ENCODE measurements around the gene CYP2W1.

CYP2W1 gene

DNA sequence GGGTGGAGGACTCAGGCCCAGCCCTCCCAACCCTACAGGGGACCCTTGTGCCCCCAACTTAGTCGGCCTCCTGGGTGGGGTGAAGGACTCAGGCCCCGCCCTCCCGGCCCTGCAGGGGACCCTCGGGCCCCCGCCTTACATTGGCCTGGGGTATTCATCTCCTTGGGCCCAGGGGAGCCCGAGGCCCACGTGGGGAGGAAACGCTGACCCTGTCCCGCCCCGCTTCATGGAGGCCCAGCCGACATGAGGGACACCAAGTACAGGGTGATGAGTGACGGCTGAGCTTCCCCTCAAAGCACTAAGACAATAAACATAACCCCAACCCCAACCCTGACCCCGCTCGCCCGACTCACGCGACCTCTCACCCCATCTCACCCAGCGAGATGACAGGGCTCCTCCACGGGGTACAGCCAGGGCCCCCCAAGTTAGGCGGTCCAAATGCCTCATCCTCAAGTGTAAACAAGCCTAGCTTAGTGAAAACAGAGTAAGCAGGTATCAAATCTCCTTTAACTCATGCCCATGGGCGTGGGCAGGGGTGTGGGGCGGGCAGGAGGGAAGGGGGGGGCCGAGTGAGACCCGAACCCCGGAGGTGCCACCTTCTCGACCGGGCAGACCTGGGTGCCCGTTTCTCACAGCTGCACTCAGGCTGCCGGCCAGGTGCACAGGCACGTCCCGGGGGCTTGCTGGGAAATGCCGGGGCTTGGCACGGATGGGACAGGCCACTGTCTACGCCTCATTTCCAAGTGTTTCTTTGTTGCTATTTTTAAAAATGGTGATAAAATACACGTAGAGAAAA lies 8.2 kb downstream of the CYP2W1 start:
- Histone ChIP-seq H3K4me3 (ENCODE audit: low read length in 2 of 2) (no peak overlapping the region), H3K36me3 (ENCODE audit: control insufficient read depth in 2 of 2, insufficient read depth in 2 of 2, low read length in 2 of 2) (no peaks in the 10 kb centered on the region), H3K27me3 (ENCODE audit: control insufficient read depth in 2 of 2, insufficient read depth in 2 of 2, low read length in 2 of 2) (peaks cover 0 to 3% of the 10 kb centered on the region in 2 donors), H3K4me1 (ENCODE audit: control insufficient read depth in 2 of 2, insufficient read depth in 2 of 2, low read length in 2 of 2) (peaks cover 0 to 9% of the 10 kb centered on the region in 2 donors), H3K9ac (ENCODE audit: low read depth in 1 of 2, low read length in 2 of 2) (no peak overlapping the region), H3K27ac (ENCODE audit: low read depth in 2 of 2, low read length in 2 of 2) (no peak overlapping the region), H3K9me3 (ENCODE audit: control insufficient read depth in 2 of 2, low read length in 2 of 2) (no peaks in the 10 kb centered on the region)

DNA sequence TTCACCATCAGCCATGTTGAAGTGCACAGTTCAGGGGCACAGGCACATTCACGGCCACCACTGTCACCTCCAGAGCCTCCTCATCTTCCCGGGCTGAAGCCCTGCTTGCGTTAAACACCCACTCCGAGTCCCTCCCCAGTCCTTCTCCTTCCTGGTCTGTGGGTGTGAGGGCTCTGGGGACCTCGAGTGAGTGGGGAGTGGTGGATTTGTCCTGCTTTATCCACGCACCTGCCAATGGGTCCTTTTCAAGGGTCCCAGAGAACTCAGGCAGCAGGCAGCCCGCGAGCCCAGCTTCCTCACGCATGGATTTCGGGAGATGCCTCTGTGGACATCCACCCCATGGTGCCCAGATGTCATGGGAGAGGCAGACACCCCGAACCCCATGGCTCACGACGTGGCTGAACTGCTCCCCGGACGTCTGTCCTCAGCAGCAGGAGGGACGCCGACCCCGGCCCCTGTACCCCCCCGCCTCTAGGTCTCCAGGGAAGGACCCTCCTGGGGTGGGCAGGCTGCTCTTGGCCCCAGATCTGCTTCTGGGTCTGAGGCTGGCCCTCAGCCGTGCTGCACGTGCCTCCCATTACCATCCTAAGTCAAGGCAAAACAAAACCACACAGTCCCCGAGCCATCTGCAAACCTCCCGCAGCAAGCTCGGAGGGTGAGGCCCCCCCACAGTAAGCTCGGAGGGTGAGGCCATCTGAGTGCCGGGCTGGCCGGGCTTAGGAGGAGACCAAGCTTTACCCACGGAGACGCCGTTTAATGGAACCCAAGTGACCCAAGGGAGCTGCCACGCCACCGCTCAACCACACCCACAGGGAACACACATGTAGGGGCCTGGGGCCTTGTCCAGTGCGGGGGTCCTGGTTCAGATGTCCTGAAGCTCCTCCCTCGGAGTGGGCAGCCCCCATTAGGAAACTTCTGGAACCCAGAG lies 9.0 kb downstream of the CYP2W1 start:
- Histone ChIP-seq H3K9ac (ENCODE audit: low read depth in 1 of 2, low read length in 2 of 2) (no peak overlapping the region), H3K27me3 (ENCODE audit: control insufficient read depth in 2 of 2, insufficient read depth in 2 of 2, low read length in 2 of 2) (peaks cover 0 to 3% of the 10 kb centered on the region in 2 donors), H3K4me3 (ENCODE audit: low read length in 2 of 2) (no peak overlapping the region), H3K36me3 (ENCODE audit: control insufficient read depth in 2 of 2, insufficient read depth in 2 of 2, low read length in 2 of 2) (peaks cover 3 to 4% of the 10 kb centered on the region in 2 donors), H3K27ac (ENCODE audit: low read depth in 2 of 2, low read length in 2 of 2) (no peak overlapping the region), H3K4me1 (ENCODE audit: control insufficient read depth in 2 of 2, insufficient read depth in 2 of 2, low read length in 2 of 2) (peaks cover 2 to 9% of the 10 kb centered on the region in 2 donors), H3K9me3 (ENCODE audit: control insufficient read depth in 2 of 2, low read length in 2 of 2) (no peaks in the 10 kb centered on the region)

DNA sequence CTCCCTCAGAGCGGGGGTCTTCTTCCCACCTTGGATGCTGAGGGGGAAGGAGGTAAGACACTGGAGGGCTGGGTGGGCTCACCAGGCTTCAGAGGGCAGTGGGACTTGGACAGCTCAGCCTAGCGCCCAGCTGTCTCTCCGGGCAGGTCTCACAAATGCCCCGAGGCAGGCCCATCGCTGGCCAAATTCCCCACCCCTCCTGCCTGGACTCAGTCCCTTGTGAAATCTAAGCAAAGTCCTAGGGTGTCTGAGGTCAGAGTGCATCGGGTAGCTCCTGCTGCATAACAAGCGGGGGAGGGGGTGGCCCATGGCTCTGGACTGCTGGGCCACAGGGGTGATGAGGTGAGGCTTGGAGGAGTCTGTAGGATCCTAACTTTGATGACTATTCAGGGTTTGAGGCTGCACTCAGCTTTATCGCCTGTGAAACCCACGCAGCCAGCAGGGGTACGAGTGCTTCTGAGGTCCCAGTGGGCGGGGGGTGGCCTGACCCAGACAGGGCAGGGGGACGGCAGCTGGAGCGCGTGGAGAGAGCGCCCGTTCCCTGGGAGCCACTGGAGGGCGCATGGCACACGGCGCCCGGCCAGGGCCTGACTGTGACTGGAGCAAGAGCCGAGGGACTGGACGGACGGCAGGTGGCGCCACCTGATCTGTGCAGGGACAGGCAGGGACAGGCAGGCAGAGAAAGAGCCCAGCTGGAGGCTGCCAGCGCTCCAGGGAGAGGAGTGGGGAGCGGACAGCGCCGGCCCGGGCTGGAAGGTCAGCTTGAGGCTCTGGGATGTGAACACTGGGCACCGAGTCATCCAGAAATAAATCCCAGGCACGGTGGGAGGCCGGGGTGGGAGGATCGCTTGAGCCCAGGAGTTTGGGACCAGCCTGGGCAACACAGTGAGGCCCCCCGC lies 10.0 kb downstream of the CYP2W1 start:
- no peaks in the 10 kb centered on the region for H3K9me3 ChIP-seq (ENCODE audit: control insufficient read depth in 2 of 2, low read length in 2 of 2)
- H3K27ac ChIP-seq (ENCODE audit: low read depth in 2 of 2, low read length in 2 of 2), result no peak overlapping the region
- H3K36me3 ChIP-seq (ENCODE audit: control insufficient read depth in 2 of 2, insufficient read depth in 2 of 2, low read length in 2 of 2), result peaks cover 3 to 4% of the 10 kb centered on the region in 2 donors
- H3K27me3 ChIP-seq (ENCODE audit: control insufficient read depth in 2 of 2, insufficient read depth in 2 of 2, low read length in 2 of 2), result peaks cover 0 to 3% of the 10 kb centered on the region in 2 donors
- H3K4me1 ChIP-seq (ENCODE audit: control insufficient read depth in 2 of 2, insufficient read depth in 2 of 2, low read length in 2 of 2), result peaks cover 8 to 9% of the 10 kb centered on the region in 2 donors
- H3K9ac ChIP-seq (ENCODE audit: low read depth in 1 of 2, low read length in 2 of 2), result no peak overlapping the region
- H3K4me3 ChIP-seq (ENCODE audit: low read length in 2 of 2), result no peak overlapping the region

- Histone ChIP-seq H3K4me1 (ENCODE audit: control insufficient read depth in 2 of 2, insufficient read depth in 2 of 2, low read length in 2 of 2) (peaks cover 4 to 12% of the 10 kb centered on the region in 2 donors), H3K36me3 (ENCODE audit: control insufficient read depth in 2 of 2, insufficient read depth in 2 of 2, low read length in 2 of 2) (peaks cover 3 to 4% of the 10 kb centered on the region in 2 donors), H3K27me3 (ENCODE audit: control insufficient read depth in 2 of 2, insufficient read depth in 2 of 2, low read length in 2 of 2) (peaks cover 0 to 3% of the 10 kb centered on the region in 2 donors), H3K27ac (ENCODE audit: low read depth in 2 of 2, low read length in 2 of 2) (no peak overlapping the region), H3K9me3 (ENCODE audit: control insufficient read depth in 2 of 2, low read length in 2 of 2) (no peaks in the 10 kb centered on the region), H3K9ac (ENCODE audit: low read depth in 1 of 2, low read length in 2 of 2) (no peak overlapping the region), H3K4me3 (ENCODE audit: low read length in 2 of 2) (no peak overlapping the region)
Measured at GRCh38 chr7:994592-995308, 11.8 kb downstream of the CYP2W1 start.

GRCh38 chr7:995571-995970 lies 12.6 kb downstream of the CYP2W1 start:
- H3K9ac ChIP-seq (ENCODE audit: low read depth in 1 of 2, low read length in 2 of 2), result no peak overlapping the region
- peaks cover 3 to 4% of the 10 kb centered on the region in 2 donors for H3K36me3 ChIP-seq (ENCODE audit: control insufficient read depth in 2 of 2, insufficient read depth in 2 of 2, low read length in 2 of 2)
- peaks cover 4 to 12% of the 10 kb centered on the region in 2 donors for H3K4me1 ChIP-seq (ENCODE audit: control insufficient read depth in 2 of 2, insufficient read depth in 2 of 2, low read length in 2 of 2)
- no peak overlapping the region for H3K27ac ChIP-seq (ENCODE audit: low read depth in 2 of 2, low read length in 2 of 2)
- no peak overlapping the region for H3K4me3 ChIP-seq (ENCODE audit: low read length in 2 of 2)
- H3K27me3 ChIP-seq (ENCODE audit: control insufficient read depth in 2 of 2, insufficient read depth in 2 of 2, low read length in 2 of 2), result peaks cover 0 to 3% of the 10 kb centered on the region in 2 donors
- no peaks in the 10 kb centered on the region for H3K9me3 ChIP-seq (ENCODE audit: control insufficient read depth in 2 of 2, low read length in 2 of 2)

DNA sequence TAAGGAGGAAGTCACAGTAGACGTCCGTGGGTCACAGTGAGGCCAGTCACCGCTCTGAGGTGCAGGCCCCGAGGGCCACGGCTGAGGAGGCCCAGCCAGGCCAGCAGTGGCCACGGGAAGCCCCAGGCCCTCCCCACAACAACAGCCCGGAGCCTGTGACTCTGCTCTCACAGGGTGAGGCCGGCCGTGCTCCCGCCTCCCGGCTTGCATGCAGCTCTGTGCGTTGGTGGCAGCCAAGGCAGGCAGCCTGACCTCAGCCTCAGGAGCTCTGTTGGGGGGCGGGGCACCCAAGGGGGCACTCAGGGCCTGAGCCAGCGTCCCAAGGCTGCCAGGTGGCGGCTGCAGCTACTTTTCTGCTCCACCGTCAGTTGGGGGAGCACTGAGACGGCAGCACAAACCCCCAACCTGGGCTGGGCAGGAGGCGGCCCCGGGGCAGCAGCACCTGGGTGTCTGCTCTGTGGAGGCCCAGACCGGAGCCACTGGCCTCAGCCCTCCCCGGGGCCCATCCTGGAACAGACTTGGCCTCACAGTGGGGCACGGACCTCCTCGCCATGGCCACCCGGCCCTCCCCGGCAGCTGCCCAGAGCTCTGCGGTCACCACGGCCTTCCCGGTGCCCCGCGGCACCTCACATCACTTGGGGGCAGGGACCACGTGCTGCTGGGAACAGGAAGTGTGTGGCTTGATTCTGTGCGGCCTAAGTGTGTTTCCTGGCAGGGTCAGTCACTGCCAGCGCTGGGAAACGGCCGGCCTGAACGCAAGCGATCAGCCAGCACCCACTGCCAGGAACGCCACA lies 13.3 kb downstream of the CYP2W1 start:
- no peak overlapping the region for H3K27ac ChIP-seq (ENCODE audit: low read depth in 2 of 2, low read length in 2 of 2)
- peaks cover 0 to 3% of the 10 kb centered on the region in 2 donors for H3K27me3 ChIP-seq (ENCODE audit: control insufficient read depth in 2 of 2, insufficient read depth in 2 of 2, low read length in 2 of 2)
- H3K36me3 ChIP-seq (ENCODE audit: control insufficient read depth in 2 of 2, insufficient read depth in 2 of 2, low read length in 2 of 2), result peaks cover 3 to 4% of the 10 kb centered on the region in 2 donors
- no peaks in the 10 kb centered on the region for H3K9me3 ChIP-seq (ENCODE audit: control insufficient read depth in 2 of 2, low read length in 2 of 2)
- H3K4me3 ChIP-seq (ENCODE audit: low read length in 2 of 2), result no peak overlapping the region
- peaks cover 4 to 12% of the 10 kb centered on the region in 2 donors for H3K4me1 ChIP-seq (ENCODE audit: control insufficient read depth in 2 of 2, insufficient read depth in 2 of 2, low read length in 2 of 2)
- H3K9ac ChIP-seq (ENCODE audit: low read depth in 1 of 2, low read length in 2 of 2), result no peak overlapping the region

GRCh38 chr7:997404-998395 lies 14.7 kb downstream of the CYP2W1 start:
- H3K36me3 ChIP-seq (ENCODE audit: control insufficient read depth in 2 of 2, insufficient read depth in 2 of 2, low read length in 2 of 2), result peaks cover 3 to 4% of the 10 kb centered on the region in 2 donors
- no peak overlapping the region for H3K4me3 ChIP-seq (ENCODE audit: low read length in 2 of 2)
- H3K9ac ChIP-seq (ENCODE audit: low read depth in 1 of 2, low read length in 2 of 2), result no peak overlapping the region
- H3K9me3 ChIP-seq (ENCODE audit: control insufficient read depth in 2 of 2, low read length in 2 of 2), result no peaks in the 10 kb centered on the region
- H3K27me3 ChIP-seq (ENCODE audit: control insufficient read depth in 2 of 2, insufficient read depth in 2 of 2, low read length in 2 of 2), result no peaks in the 10 kb centered on the region
- H3K27ac ChIP-seq (ENCODE audit: low read depth in 2 of 2, low read length in 2 of 2), result no peak overlapping the region
- H3K4me1 ChIP-seq (ENCODE audit: control insufficient read depth in 2 of 2, insufficient read depth in 2 of 2, low read length in 2 of 2), result peaks cover 4 to 12% of the 10 kb centered on the region in 2 donors
